AG04449 (cell line): ENCODE data around the gene IL27RA.

ENCODE experiments used
- CTCF ChIA-PET: fragments of 350-600 bp; formaldehyde crosslinking; extraction: SDS; loops from one replicate; lab custom pipeline; 2021; ENCODE audit warnings: antibody characterized with exemption; lab: Yijun Ruan, JAX
- POLR2A ChIA-PET: fragments of 400-600, 350-600 bp; formaldehyde crosslinking; extraction: SDS; loops from one replicate; lab custom pipeline; 2020; ENCODE audit warnings: antibody characterized with exemption, inconsistent platforms; lab: Yijun Ruan, JAX
- DNase-seq: peaks from one replicate; pipeline ENCODE4 v3.0.0-alpha.2; 2010; ENCODE audit warnings: low read depth, low spot score
- H3K4me3 ChIP-seq: 2 replicates; pipeline ENCODE4 v1.5.1; 2011; ENCODE audit warnings: low read depth, mild to moderate bottlenecking, control low read depth, low read length
- TF ChIP-seq, protein P1 (sequence below): IDR thresholded peaks from one replicate; pipeline ENCODE4 v1.5.1; 2011; ENCODE audit warnings: mild to moderate bottlenecking, moderate library complexity, low read length, control low read depth, inconsistent platforms; ENCODE audit not compliant: insufficient read depth; ENCODE audit errors: missing control alignments

Gene IL27RA

DNA sequence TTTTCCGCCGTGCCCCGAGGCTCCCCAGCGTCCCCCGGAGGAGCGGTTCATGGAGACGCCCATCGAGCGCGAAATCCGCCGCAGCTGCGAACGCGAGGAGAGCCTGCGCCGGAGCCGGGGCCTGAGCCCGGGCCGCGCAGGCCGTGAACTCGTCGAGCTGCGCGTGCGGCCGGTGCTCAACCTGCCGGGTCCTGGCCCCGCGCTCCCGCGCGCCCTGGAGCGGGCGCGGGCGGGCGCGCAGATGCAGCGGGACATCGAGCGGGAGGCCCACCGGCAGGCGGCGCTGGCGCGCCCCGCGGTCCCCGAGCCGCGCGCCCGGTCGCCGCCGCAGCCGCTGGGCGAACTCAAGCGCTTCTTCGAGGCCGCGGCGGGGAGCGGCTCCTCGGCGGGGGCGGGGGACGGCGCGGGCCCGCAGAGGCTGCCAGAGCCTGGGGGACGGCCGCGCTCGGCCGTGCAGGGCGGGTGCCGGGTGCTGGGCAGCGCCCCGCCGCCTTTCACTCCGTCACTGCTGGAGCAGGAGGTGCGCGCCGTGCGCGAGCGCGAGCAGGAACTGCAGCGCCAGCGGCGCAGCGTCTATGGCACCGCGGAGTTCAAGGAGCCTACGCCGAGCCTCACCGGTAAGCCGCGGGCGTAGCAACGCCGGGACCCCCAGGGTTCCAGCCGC is 41.8 kb downstream of the IL27RA start:
- ChIA-PET CTCF (interaction anchor here (0.6 to 7.2 kb wide), 39 partner anchors 9 to 205 kb away, joined by 3 to 117 read pairs (median 4); partner anchors contain the start of genes ASF1B, IL27RA, NANOS3 and PALM3), POLR2A (no interaction called here)
- TF ChIP-seq, protein P1, sequence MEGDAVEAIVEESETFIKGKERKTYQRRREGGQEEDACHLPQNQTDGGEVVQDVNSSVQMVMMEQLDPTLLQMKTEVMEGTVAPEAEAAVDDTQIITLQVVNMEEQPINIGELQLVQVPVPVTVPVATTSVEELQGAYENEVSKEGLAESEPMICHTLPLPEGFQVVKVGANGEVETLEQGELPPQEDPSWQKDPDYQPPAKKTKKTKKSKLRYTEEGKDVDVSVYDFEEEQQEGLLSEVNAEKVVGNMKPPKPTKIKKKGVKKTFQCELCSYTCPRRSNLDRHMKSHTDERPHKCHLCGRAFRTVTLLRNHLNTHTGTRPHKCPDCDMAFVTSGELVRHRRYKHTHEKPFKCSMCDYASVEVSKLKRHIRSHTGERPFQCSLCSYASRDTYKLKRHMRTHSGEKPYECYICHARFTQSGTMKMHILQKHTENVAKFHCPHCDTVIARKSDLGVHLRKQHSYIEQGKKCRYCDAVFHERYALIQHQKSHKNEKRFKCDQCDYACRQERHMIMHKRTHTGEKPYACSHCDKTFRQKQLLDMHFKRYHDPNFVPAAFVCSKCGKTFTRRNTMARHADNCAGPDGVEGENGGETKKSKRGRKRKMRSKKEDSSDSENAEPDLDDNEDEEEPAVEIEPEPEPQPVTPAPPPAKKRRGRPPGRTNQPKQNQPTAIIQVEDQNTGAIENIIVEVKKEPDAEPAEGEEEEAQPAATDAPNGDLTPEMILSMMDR, result peak; percentile 29
- peak overlapping the region; percentile 68 for H3K4me3 ChIP-seq
- no peak for DNase-seq

DNA sequence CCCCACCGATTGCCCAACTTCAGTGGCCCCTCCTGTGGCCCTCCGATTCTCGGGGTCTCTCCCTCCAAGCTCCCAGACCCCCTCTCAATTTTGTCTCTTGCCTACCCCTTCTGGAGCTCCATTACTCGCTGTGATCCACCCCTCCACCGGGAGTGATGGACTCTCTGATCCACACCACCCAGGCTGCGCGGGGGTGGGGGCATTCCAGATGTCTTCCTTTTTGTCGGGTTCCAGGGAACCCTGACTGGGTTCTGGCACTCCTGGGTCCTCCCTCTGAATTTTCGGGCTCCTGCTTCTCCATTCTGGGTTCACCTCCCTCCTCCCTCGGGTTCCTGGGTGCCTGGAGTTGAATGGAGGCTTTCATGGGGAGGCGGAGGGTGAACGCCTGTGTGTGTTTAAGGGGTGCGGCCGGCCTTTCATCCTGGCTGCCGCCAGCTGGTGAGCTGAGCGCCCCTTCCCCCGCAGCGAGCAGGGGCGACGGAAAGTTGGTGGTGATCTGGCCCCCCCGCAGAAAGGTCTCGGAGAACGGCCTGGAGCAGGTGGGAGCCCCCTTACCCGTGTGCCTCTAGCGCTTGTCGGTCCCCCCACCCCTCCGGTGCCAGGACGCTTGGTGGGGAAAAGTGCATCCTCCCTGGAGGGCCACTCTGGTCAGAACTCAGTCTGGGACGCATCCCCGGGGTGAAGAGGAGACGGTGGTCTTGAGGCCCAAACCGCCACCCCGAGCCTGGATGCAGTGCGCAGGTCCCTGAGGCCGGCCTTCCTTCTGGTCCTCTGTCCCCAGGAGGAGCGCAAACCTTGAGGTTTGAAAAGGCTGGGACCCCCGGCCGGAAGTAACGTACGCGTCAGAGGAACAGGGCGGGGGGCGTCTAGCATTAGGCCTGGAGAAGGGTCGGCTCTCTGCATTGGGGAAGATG is 42.6 kb downstream of the IL27RA start:
- H3K4me3 ChIP-seq, result peak overlapping the region; percentile 68
- POLR2A ChIA-PET, result no interaction called here
- no peak for DNase-seq
- TF ChIP-seq, protein P1, result no peak
- CTCF ChIA-PET, result interaction anchor here (0.8 to 7.2 kb wide), 23 partner anchors 9 to 206 kb away, joined by 3 to 117 read pairs (median 5); partner anchors contain the start of genes ASF1B, IL27RA, PALM3 and PODNL1

DNA sequence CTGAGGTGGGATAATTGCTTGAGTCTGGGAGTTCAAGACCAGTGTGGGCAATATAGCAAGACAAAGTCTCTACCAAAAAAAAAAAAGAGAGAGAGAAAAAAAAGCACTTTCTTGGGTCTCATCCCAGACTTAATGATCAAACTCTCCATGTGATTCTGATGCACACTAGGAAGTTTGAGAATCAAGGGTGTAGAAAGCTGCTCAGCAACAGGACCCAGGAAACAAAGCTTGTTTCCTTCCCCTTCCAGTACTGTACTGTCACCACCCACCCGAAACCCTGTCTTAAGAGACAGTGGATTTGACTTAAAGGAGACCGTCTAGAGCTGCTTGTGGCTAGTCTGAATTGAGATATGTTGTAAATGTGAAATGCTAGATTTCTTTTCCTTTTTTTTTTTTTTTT is 46.8 kb downstream of the IL27RA start:
- TF ChIP-seq, protein P1, result no peak
- ChIA-PET CTCF (interaction anchor here (0.6 to 6.8 kb wide), 7 partner anchors 10 to 227 kb away, joined by 3 to 184 read pairs (median 3); partner anchors contain the start of genes NANOS3 and PODNL1), POLR2A (no interaction called here)
- H3K4me3 ChIP-seq, result no peak overlapping the region
- no peak for DNase-seq

DNA sequence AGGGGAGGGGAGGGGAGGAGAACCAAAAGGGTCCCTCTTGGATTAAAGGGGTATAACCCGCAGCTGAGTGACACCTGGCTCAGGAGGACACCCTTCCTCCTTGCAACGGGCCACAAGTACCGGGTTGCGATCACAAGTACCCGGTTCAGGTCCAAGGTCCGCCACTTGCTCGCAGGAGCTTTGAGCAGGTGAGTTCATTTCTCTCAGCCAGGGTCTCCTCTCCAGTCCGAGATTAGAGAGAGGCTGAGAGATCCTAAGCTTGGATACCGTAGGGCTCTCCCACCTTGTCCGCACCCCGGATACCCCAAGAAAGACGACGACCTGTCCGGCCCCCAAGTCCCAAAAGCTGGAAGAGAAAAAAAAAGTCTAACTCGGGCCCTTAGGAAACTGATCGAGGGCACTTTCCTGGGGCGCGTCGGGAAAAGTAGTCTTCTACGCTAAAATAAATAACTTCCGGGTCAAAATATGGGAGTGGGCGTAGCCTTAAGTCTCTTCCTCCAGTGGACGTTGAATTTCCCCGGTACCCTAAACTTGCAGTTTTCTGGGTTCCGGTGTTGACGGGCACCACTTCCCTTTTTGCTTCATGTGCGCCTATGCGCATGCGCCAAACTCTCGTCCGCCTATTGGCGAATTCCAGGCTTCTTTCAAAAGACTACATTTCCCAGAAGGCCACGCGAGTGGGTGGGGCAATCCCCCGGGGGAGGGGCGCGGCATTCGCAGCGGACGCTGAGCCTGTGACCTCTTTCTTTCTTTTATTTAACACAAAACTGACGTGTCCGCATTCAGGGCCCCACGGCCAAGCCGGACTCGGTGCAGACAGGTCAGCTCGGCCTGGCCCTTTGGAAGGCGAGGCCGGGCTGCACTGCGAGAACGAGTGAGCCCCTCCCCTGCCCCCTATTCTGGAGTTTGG is 49.6 kb downstream of the IL27RA start:
- ChIA-PET CTCF (interaction anchor here (1.0 to 6.8 kb wide), 12 partner anchors 8 to 201 kb away, joined by 3 to 184 read pairs (median 4); partner anchors contain the start of genes ASF1B, DCAF15, MISP3 and NANOS3), POLR2A (interaction anchor here (0.7 to 1.1 kb wide), 3 partner anchors 15 to 267 kb away, joined by 3 to 4 read pairs (median 3); no protein-coding TSS in a partner anchor)
- peak; percentile 93 for DNase-seq
- TF ChIP-seq, protein P1, result no peak
- peak overlapping the region; percentile 81 for H3K4me3 ChIP-seq

DNA sequence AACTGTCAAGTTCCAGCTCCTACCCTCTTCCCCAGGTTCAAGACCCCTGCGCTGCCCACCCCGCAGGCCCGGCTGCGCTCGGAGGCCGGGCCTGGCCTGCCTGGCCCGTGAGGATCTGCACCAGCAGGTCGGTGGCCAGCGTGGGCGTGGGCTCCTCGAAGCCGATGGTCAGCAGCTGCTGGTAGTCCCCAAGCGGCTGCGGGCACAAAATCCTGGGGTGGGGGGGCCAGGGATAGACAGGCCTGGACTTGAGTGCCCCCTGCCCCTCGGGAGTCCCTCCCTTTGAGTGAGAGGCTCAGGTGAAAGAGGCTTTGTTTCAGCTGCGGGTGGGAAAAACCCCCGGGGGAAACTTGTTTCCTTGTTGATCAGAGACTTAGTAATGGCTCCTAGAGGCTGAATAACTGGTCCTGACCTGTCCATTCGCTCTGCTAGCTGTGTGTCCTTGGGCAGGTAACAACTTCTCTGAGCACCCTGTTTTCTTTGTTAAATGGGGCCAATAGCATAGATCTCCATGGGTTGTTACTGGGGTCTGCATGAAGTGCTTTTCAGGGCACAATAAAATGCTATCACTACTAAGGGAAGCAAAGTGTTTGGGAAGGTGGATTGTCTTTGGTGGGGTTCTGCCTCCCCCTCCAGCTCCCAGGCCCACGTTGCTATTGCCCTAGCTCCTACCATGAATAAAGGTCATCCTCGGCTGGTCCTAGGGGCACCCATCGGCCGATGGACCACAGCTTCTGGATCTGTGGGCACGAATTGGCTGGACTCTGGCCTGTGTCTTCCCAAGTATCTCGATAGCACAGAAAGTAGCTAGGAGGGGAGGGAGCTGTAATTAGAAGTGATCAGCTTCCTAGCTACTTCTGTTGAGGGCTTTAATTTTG is 50.5 kb downstream of the IL27RA start:
- ChIA-PET CTCF (interaction anchor here (1.0 to 5.7 kb wide), 8 partner anchors 8 to 202 kb away, joined by 3 to 49 read pairs (median 4); partner anchors contain the start of genes ASF1B and MISP3), POLR2A (interaction anchor here (1.1 to 1.3 kb wide), 2 partner anchors 14 to 55 kb away, joined by 4 read pairs; partner anchors contain the start of gene ASF1B)
- peak overlapping the region; percentile 81 for H3K4me3 ChIP-seq
- no peak for DNase-seq
- TF ChIP-seq, protein P1, result no peak
